GM12865 (cell line): ENCODE data around the gene ARVCF.

Source experiments
- DNase-seq: peaks from one replicate; pipeline ENCODE4 v3.0.0; 2010; ENCODE audit warnings: low read depth
- H3K4me3 ChIP-seq: 2 replicates; pipeline ENCODE4 v1.5.1; 2011; ENCODE audit warnings: mild to moderate bottlenecking, low read depth, low read length, control low read depth
- TF ChIP-seq, protein P1 (sequence below): IDR thresholded peaks from 2 replicates; pipeline ENCODE4 v1.5.1; 2011; ENCODE audit warnings: low read length, control low read depth, low read depth, inconsistent platforms; ENCODE audit not compliant: insufficient read depth; ENCODE audit errors: missing control alignments

The ARVCF gene

DNA sequence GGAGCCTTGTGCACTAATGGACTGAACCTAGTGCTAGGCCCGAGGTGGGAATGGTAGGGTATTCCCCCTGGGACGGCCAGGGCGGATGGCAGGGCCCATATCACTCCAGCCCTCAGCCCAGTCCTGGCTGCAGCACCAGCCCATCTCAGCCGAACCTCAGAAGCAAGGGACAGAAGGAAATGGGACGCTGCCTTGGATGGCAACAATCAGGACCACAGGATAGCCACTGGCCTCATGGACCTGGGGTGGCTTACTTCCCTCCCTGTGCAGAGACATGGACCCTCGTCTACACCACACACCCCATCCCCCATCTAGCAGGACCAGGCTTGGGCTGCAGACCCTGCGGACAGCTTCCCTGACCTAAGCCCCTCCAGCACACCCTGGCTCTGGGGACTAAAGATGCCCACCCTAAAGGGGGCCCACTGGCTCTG is 24.1 kb downstream of the ARVCF start:
- no peak for DNase-seq
- TF ChIP-seq, protein P1, sequence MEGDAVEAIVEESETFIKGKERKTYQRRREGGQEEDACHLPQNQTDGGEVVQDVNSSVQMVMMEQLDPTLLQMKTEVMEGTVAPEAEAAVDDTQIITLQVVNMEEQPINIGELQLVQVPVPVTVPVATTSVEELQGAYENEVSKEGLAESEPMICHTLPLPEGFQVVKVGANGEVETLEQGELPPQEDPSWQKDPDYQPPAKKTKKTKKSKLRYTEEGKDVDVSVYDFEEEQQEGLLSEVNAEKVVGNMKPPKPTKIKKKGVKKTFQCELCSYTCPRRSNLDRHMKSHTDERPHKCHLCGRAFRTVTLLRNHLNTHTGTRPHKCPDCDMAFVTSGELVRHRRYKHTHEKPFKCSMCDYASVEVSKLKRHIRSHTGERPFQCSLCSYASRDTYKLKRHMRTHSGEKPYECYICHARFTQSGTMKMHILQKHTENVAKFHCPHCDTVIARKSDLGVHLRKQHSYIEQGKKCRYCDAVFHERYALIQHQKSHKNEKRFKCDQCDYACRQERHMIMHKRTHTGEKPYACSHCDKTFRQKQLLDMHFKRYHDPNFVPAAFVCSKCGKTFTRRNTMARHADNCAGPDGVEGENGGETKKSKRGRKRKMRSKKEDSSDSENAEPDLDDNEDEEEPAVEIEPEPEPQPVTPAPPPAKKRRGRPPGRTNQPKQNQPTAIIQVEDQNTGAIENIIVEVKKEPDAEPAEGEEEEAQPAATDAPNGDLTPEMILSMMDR: no peak
- no peak overlapping the region for H3K4me3 ChIP-seq

DNA sequence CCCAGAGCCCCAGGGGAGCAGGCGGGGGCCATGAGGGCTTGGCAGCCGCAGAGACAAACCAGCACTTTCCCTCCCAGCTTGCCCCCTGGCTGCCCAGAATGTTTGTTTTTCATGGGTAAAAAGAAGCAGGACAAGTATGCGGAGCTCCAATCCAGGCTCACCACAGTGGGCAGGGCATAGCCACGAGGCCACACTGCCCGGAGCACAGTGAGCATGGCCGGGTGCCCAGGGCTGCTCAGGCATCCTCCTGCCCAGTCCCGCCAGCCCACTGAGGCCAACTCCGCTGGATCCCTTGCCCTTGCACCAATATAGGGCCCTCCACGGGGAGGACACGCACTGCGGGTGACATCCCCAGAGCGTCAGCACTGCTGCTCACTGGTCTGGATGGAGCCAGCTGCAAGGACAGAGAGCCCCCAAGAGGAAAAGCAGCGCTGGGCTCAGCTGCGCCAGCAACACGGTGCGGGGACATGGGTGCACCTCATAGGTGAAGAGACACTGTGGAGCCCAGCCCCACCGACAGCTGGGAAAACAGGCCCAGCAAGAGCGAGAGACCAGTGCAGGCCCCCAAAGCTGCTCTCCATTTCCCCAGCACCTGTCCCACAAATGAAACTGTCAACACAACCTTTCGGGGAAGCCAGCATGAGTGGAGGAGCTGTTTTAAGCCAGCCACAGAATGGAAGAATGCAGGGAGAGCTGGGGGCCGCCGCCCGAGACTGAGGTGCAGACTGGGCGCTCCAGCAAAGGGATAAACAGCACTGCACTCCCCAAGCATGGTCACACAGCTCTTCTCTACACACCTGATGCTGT is 24.8 kb downstream of the ARVCF start:
- TF ChIP-seq, protein P1: no peak
- no peak overlapping the region for H3K4me3 ChIP-seq
- DNase-seq: no peak

DNA sequence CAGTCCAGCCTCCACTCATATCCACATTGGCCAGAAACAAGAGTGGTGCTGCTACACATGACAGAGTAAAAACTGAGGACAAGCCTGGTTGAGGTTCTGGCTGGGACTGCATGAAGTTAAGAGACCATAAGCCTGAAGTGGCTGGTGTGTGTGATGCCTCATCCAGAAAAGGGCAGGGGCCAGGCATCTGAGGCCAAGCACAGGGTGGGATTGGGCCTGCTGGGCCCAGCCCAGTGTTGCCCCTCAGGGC is 25.3 kb downstream of the ARVCF start:
- TF ChIP-seq, protein P1: no peak
- no peak for DNase-seq
- H3K4me3 ChIP-seq: no peak overlapping the region

DNA sequence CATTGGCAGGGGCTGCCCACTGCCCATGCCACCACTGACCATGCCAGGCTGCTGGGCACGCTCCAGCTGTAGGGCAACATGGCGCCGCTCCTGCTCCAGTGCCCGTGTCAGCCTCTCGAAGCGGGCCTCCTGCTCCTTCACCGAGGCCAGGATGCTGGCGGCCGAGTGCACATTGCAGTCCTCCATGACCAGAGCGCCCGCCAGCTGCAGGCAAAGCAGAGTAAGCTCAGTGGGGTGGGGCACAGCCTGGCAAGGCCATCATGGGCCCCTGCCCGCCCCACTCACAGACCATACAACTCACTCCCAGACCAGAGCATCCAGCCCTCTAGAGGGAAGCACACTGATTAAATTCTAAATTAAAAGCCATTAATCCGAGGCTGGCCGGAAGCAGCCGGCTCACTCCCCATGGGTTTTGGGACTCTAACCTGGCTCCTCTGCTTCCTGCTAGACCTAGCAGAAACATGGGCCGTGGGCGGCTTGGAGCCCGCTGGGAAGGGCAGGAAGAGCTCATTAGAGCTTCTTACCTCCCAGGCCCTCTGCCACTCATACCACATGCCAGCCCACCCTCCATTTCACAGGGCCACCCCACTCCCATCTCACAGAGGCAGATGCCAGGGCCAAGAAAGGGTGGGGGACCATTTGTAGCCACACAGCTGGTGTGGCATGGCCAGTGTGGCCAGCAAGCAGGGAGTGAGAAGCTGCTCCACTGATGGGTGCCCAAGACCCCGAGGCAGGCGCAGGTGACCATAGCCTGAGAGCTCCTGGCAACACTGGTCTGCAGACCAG is 25.8 kb downstream of the ARVCF start:
- no peak for DNase-seq
- no peak overlapping the region for H3K4me3 ChIP-seq
- TF ChIP-seq, protein P1: no peak

DNA sequence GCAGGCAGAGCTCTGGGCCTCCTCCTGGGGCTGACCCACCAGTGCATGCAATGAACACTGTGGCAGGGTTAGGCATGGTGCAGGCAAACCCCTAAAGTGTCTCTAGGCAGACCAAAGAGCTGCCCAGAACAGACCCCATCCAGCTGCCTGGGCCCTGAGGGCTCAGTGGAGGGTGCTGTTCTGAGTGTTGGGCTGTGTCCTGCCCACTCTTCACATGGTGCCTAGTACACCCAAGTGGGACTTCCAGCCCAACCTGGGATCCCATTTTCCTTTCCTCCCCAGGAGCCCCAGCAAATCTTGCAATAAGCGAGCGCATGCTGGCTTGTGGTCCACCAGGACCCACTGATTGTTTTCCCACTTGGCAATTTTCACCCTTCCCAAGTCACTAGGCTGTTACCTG is 26.4 kb downstream of the ARVCF start:
- TF ChIP-seq, protein P1: no peak
- DNase-seq: no peak
- no peak overlapping the region for H3K4me3 ChIP-seq

DNA sequence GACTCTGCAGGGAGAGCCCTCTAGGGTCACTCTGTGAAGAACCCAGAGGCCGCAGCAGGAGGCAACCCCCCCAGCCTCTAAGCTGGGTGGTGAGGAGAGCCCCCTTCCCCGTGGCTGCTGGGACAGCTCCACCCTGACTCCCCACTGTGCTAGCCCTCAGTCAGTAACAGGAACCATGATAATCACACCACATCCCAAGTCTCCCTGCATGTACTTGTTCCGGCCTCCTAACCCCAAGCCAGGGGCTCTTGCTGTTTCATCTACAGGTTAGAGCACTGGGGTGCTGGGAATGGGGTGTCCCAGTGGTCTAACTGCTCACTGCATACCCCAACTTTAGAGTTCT is 26.9 kb downstream of the ARVCF start:
- TF ChIP-seq, protein P1: no peak
- H3K4me3 ChIP-seq: no peak overlapping the region
- no peak for DNase-seq
